Measurements from ENCODE around the gene TCTN2. TPM values are rescaled to one million over a fixed set of nuclear protein-coding genes. Genes with fewer than 3 reads are reported as not detected.

TCTN2 gene
- total RNA-seq, 3 donors from 2014 or later (not counting 1 experiment from before 2014, with no cell fraction given) = 3.2 to 7.3 (median 4.6) TPM

GRCh38 chr12:123655420-123655819, 15.5 kb upstream of the TCTN2 start:
- H3K4me3 ChIP-seq (ENCODE audit: low read length) = no peak overlapping the region
- no peak for DNase-seq
- no peaks in the 10 kb centered on the region for H3K9me3 ChIP-seq (ENCODE audit: control insufficient read depth, insufficient read depth, low read length)
- intact Hi-C loops (cut with micrococcal nuclease) = no loop called here
- no peaks in the 10 kb centered on the region for H3K27me3 ChIP-seq (ENCODE audit: control insufficient read depth, insufficient read depth, low read length)
- TF ChIP-seq CTCF (IDR thresholded peaks at IDR 0.05) = no peak
- H3K27ac Mint-ChIP-seq = no peak overlapping the region
- H3K27ac ChIP-seq (ENCODE audit: low read length) = no peak overlapping the region
- 74% methylated on average over 5 of the region's 5 CpGs for WGBS (ENCODE audit: insufficient coverage)
- H3K4me1 Mint-ChIP-seq = no peaks in the 10 kb centered on the region
- peaks cover 27% of the 10 kb centered on the region for H3K36me3 ChIP-seq (ENCODE audit: control insufficient read depth, insufficient read depth, low read length)
- no peaks in the 10 kb centered on the region for H3K4me1 ChIP-seq (ENCODE audit: control insufficient read depth, insufficient read depth, low read length)
- H3K9me3 Mint-ChIP-seq = no peaks in the 10 kb centered on the region
- ATAC-seq = no peak
- peaks cover 11% of the 10 kb centered on the region for H3K36me3 Mint-ChIP-seq
- no peaks in the 10 kb centered on the region for H3K27me3 Mint-ChIP-seq (ENCODE audit: low read depth in 2 of 2)
- no peak overlapping the region for H3K4me3 Mint-ChIP-seq

GRCh38 chr12:123656392-123656791, 14.5 kb upstream of the TCTN2 start:
- Mint-ChIP-seq H3K36me3 (peaks cover 11% of the 10 kb centered on the region), H3K9me3 (no peaks in the 10 kb centered on the region), H3K27ac (no peak overlapping the region), H3K4me3 (no peak overlapping the region), H3K27me3 (ENCODE audit: low read depth in 2 of 2) (no peaks in the 10 kb centered on the region), H3K4me1 (no peaks in the 10 kb centered on the region)
- intact Hi-C loops (cut with micrococcal nuclease) = no loop called here
- 91% methylated on average over 4 of the region's 4 CpGs for WGBS (ENCODE audit: insufficient coverage)
- H3K27ac ChIP-seq (ENCODE audit: low read length) = no peak overlapping the region
- ATAC-seq (no peak), DNase-seq (no peak)
- H3K36me3 ChIP-seq (ENCODE audit: control insufficient read depth, insufficient read depth, low read length) = peaks cover 27% of the 10 kb centered on the region
- no peaks in the 10 kb centered on the region for H3K27me3 ChIP-seq (ENCODE audit: control insufficient read depth, insufficient read depth, low read length)
- H3K9me3 ChIP-seq (ENCODE audit: control insufficient read depth, insufficient read depth, low read length) = no peaks in the 10 kb centered on the region
- no peak overlapping the region for H3K4me3 ChIP-seq (ENCODE audit: low read length)
- no peak for TF ChIP-seq CTCF (IDR thresholded peaks at IDR 0.05)
- H3K4me1 ChIP-seq (ENCODE audit: control insufficient read depth, insufficient read depth, low read length) = no peaks in the 10 kb centered on the region

GRCh38 chr12:123657211-123657610, 13.7 kb upstream of the TCTN2 start:
- Mint-ChIP-seq H3K4me1 (no peaks in the 10 kb centered on the region), H3K4me3 (no peak overlapping the region), H3K36me3 (peaks cover 6% of the 10 kb centered on the region), H3K9me3 (no peaks in the 10 kb centered on the region), H3K27me3 (ENCODE audit: low read depth in 2 of 2) (no peaks in the 10 kb centered on the region), H3K27ac (no peak overlapping the region)
- no peak for DNase-seq
- no peak overlapping the region for H3K27ac ChIP-seq (ENCODE audit: low read length)
- no peak overlapping the region for H3K4me3 ChIP-seq (ENCODE audit: low read length)
- intact Hi-C loops (cut with micrococcal nuclease) = no loop called here
- no peaks in the 10 kb centered on the region for H3K4me1 ChIP-seq (ENCODE audit: control insufficient read depth, insufficient read depth, low read length)
- TF ChIP-seq CTCF (IDR thresholded peaks at IDR 0.05) = no peak
- no peaks in the 10 kb centered on the region for H3K27me3 ChIP-seq (ENCODE audit: control insufficient read depth, insufficient read depth, low read length)
- 95% methylated on average over 9 of the region's 9 CpGs for WGBS (ENCODE audit: insufficient coverage)
- no peak for ATAC-seq
- H3K36me3 ChIP-seq (ENCODE audit: control insufficient read depth, insufficient read depth, low read length) = peaks cover 22% of the 10 kb centered on the region
- H3K9me3 ChIP-seq (ENCODE audit: control insufficient read depth, insufficient read depth, low read length) = no peaks in the 10 kb centered on the region

- Mint-ChIP-seq H3K27me3 (ENCODE audit: low read depth in 2 of 2) (no peaks in the 10 kb centered on the region), H3K9me3 (no peaks in the 10 kb centered on the region), H3K4me1 (no peaks in the 10 kb centered on the region), H3K27ac (no peak overlapping the region), H3K36me3 (peaks cover 5% of the 10 kb centered on the region), H3K4me3 (no peak overlapping the region)
- no CpG with 5 or more reads among the region's 5 CpGs for WGBS (ENCODE audit: insufficient coverage)
- no peak for ATAC-seq
- H3K4me3 ChIP-seq (ENCODE audit: low read length) = no peak overlapping the region
- TF ChIP-seq CTCF (IDR thresholded peaks at IDR 0.05) = no peak
- no peaks in the 10 kb centered on the region for H3K27me3 ChIP-seq (ENCODE audit: control insufficient read depth, insufficient read depth, low read length)
- H3K9me3 ChIP-seq (ENCODE audit: control insufficient read depth, insufficient read depth, low read length) = no peaks in the 10 kb centered on the region
- peaks cover 14% of the 10 kb centered on the region for H3K36me3 ChIP-seq (ENCODE audit: control insufficient read depth, insufficient read depth, low read length)
- intact Hi-C loops (cut with micrococcal nuclease) = no loop called here
- no peaks in the 10 kb centered on the region for H3K4me1 ChIP-seq (ENCODE audit: control insufficient read depth, insufficient read depth, low read length)
- no peak for DNase-seq
- no peak overlapping the region for H3K27ac ChIP-seq (ENCODE audit: low read length)
Observed at GRCh38 chr12:123659996-123660727, 10.8 kb upstream of the TCTN2 start.

Data from natural killer cell (primary cell).